ENCODE results near the gene TAF11. TPM values are rescaled to one million over a fixed set of nuclear protein-coding genes. Genes with fewer than 3 reads are reported as not detected.

Gene TAF11
- total and polyA plus RNA-seq, 12 donors, result 16.3 to 50.2 (median 18.0) TPM

DNA sequence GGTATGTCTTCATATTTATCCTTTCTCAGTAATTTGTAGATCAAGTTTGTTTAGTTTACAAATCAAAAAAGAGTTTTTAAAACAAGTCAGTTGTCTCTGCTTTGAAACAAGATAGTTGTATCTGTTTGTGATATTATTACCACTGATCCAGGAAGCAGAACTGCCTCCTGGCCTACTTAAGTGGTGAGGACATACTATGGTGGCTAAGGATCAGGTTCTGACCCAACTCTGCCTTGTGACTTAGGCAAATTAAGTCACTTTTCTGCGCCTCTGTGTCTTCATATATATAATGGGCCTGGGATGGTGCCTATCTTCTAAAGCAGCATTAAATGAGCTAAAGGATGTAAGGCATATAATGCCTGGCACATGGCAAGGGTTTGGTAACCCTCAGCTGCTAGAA, 9.9 kb upstream of the TAF11 start:
- DNase-seq, result no peak
- Histone ChIP-seq H3K4me1 (peaks cover 0 to 50% (median 33%) of the 10 kb centered on the region in 9 donors), H3K27me3 (no peaks in the 10 kb centered on the region), H3K36me3 (no peaks in the 10 kb centered on the region), H3K9me3 (no peaks in the 10 kb centered on the region), H3K4me3 (no peak overlapping the region), H3K27ac (peak overlapping the region in 9 of 10 donors; percentile 5 to 69 (median 29))
- TF ChIP-seq, protein P1, sequence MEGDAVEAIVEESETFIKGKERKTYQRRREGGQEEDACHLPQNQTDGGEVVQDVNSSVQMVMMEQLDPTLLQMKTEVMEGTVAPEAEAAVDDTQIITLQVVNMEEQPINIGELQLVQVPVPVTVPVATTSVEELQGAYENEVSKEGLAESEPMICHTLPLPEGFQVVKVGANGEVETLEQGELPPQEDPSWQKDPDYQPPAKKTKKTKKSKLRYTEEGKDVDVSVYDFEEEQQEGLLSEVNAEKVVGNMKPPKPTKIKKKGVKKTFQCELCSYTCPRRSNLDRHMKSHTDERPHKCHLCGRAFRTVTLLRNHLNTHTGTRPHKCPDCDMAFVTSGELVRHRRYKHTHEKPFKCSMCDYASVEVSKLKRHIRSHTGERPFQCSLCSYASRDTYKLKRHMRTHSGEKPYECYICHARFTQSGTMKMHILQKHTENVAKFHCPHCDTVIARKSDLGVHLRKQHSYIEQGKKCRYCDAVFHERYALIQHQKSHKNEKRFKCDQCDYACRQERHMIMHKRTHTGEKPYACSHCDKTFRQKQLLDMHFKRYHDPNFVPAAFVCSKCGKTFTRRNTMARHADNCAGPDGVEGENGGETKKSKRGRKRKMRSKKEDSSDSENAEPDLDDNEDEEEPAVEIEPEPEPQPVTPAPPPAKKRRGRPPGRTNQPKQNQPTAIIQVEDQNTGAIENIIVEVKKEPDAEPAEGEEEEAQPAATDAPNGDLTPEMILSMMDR (IDR thresholded peaks at IDR 0.05), result no peak
- ATAC-seq, result peak in 1 of 8 donors; percentile 22
- intact Hi-C loops (cut with DNase I), result loop anchor here in 4 of 10 donors (5.0 to 10.0 kb wide), 3 partner anchors 35 to 77 kb away; no protein-coding TSS in a partner anchor
- WGBS, 2 donors, result 94 to 96% methylated on average over 1 of the region's 1 CpG

DNA sequence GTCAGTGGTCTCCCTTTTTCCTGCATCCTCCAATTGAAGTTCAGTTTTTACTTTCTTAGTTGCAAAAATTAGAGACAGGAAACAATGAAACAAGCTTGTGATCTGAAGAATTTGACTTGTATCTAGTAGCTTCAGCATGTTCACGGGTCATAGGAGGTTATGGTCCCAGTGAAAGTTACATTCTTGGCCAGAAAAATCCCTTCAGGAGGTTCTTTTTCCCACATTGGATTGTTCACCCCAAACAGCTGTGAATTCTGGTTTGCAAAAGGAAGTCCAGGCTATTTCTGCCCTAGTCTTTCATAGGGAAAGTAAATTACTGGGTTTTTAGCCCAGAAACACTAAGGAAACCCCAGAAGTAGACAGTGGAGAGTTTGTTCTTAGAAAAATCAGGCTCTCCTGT, 9.3 kb upstream of the TAF11 start:
- intact Hi-C loops (cut with DNase I), result loop anchor here in 4 of 10 donors (5.0 to 10.0 kb wide), 3 partner anchors 35 to 78 kb away; no protein-coding TSS in a partner anchor
- peaks cover 0 to 56% (median 39%) of the 10 kb centered on the region in 9 donors for H3K4me1 ChIP-seq
- no peak overlapping the region for H3K4me3 ChIP-seq
- peak overlapping the region in 8 of 10 donors; percentile 5 to 69 (median 35) for H3K27ac ChIP-seq
- 44 to 48% methylated on average over 1 of the region's 1 CpG for WGBS, 2 donors
- TF ChIP-seq, protein P1 (IDR thresholded peaks at IDR 0.05), result no peak
- ATAC-seq, result peak in 6 of 8 donors; percentile 44 to 69 (median 56)
- H3K36me3 ChIP-seq, result no peaks in the 10 kb centered on the region
- DNase-seq, result no peak
- no peaks in the 10 kb centered on the region for H3K9me3 ChIP-seq
- no peaks in the 10 kb centered on the region for H3K27me3 ChIP-seq

DNA sequence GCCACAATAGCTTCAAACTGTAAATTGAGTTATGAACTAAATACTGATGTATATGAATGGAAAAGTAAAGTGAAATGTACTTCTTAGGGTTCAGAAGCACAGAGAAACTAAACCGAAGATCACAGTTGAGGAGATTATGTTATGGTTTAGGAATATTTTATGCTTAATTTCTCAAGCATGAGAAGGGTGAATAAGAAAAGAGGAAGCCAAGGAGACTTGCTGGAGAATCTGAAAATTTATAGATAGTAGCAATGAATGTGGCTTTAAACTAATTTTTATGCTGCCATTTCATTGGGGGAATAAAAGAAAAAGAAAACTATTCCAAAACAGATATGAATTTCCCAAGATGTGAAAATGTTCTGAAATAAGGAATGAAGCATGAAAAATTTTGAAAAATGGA, 6.9 kb upstream of the TAF11 start:
- Histone ChIP-seq H3K4me1 (peaks cover 5 to 72% (median 53%) of the 10 kb centered on the region in 9 donors), H3K27me3 (no peaks in the 10 kb centered on the region), H3K36me3 (no peaks in the 10 kb centered on the region), H3K27ac (no peak overlapping the region), H3K4me3 (no peak overlapping the region), H3K9me3 (no peaks in the 10 kb centered on the region)
- 90 to 95% methylated on average over 1 of the region's 1 CpG for WGBS, 2 donors
- DNase-seq (no peak), ATAC-seq (no peak)
- intact Hi-C loops (cut with DNase I), result loop anchor here in 5 of 10 donors (5.0 to 10.0 kb wide), 5 partner anchors 38 to 88 kb away; no protein-coding TSS in a partner anchor
- TF ChIP-seq, protein P1 (IDR thresholded peaks at IDR 0.05), result no peak

DNA sequence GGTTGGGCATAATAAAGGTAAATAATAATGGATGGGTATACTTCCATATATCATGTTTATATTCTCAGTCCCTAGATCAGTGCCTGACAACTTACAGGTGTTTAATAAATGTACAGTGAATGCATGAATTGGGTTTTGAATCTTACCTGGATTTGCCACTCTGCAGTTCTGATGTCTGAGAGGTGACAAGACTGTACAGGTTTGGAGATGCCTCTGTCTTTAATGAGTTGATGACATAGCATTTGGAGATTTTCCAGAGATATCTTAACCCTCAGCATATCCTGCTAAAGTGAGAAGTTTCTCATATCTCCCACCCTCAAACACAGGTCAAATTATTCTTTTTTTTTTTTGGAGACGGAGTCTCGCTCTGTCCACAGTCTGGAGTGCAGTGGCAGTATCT, 3.5 kb upstream of the TAF11 start:
- DNase-seq, result no peak
- no peaks in the 10 kb centered on the region for H3K9me3 ChIP-seq
- no peaks in the 10 kb centered on the region for H3K36me3 ChIP-seq
- intact Hi-C loops (cut with DNase I), result loop anchor here in 4 of 10 donors (5.0 to 10.0 kb wide), 4 partner anchors 66 to 91 kb away; no protein-coding TSS in a partner anchor
- ATAC-seq, result no peak
- peaks cover 8 to 64% (median 37%) of the 10 kb centered on the region in 9 donors for H3K4me1 ChIP-seq
- peak overlapping the region in 1 of 10 donors; percentile 43 for H3K27ac ChIP-seq
- TF ChIP-seq, protein P1 (IDR thresholded peaks at IDR 0.05), result no peak
- no peaks in the 10 kb centered on the region for H3K27me3 ChIP-seq
- 95 to 97% methylated on average over 2 of the region's 2 CpGs for WGBS, 2 donors
- H3K4me3 ChIP-seq, result peak overlapping the region in 5 of 10 donors; percentile 66 to 92 (median 73)
